ENCODE measurements around the gene DMD. TPM values are rescaled to one million over a fixed set of nuclear protein-coding genes. Genes with fewer than 3 reads are reported as not detected.

The DMD gene
- polyA plus RNA-seq, 2 of the 4 experiments (the other 2 are of a cell fraction) = 0.03 TPM; not detected in 1

DNA sequence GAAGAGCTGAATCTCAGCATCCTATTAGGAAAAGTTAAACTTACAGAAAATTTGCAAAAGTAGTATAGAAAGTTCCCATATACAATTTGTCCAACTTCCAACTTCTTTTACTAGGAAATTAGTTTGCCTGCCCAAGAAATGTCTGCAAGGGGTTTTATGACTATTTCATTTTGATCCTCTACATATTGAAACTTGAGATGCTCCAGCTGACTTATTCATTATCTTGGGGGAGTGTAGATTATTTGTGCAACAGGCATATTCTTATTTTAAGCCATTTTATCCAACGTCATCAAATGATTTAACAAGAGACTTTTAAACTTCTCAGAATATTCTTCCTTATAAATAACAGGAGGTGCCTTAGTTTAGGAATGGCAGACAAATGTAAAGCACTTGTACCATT lies 1822.4 kb downstream of the DMD start (continued):
- TF ChIP-seq POLR2A (IDR thresholded peaks at IDR 0.05; ENCODE audit: low read length) (no peak), CHD4 (IDR thresholded peaks at IDR 0.05; ENCODE audit: borderline replicate concordance) (no peak), CEBPB (IDR thresholded peaks at IDR 0.05) (no peak), ZC3H11A (IDR thresholded peaks at IDR 0.05) (no peak), BHLHE40 (IDR thresholded peaks at IDR 0.05; ENCODE audit: low read depth, low read length) (no peak)
- TF ChIP-seq, protein P1, sequence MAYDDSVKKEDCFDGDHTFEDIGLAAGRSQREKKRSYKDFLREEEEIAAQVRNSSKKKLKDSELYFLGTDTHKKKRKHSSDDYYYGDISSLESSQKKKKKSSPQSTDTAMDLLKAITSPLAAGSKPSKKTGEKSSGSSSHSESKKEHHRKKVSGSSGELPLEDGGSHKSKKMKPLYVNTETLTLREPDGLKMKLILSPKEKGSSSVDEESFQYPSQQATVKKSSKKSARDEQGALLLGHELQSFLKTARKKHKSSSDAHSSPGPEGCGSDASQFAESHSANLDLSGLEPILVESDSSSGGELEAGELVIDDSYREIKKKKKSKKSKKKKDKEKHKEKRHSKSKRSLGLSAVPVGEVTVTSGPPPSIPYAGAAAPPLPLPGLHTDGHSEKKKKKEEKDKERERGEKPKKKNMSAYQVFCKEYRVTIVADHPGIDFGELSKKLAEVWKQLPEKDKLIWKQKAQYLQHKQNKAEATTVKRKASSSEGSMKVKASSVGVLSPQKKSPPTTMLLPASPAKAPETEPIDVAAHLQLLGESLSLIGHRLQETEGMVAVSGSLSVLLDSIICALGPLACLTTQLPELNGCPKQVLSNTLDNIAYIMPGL (CRISPR knock-in tag; IDR thresholded peaks at IDR 0.05; ENCODE audit: borderline replicate concordance) = no peak

DNA sequence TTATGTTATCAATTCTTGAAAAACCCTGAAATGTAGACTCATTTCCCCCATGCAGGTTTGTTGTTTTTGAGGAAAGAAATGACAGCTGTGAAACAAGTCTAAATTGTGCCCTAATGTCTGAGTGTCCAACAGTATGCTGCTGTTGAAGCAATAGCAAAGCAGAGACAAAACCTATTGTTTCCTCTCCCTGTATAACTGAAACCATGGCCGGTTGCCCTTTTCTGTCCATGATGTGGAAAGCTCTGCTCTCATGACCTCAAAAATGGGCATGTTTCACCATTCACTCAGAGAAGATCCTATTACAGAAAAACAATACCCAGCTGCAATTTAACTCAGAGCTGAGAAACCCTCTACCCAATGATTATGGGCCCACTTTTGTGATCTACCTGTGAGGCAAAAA lies 1826.9 kb downstream of the DMD start:
- 0% methylated on average over 1 of the region's 1 CpG for WGBS (ENCODE audit: missing lambda C conversion rate)
- no peak for ATAC-seq
- POLR2A ChIA-PET = no interaction called here
- Histone ChIP-seq H3K9me3 (no peaks in the 10 kb centered on the region), H3K4me3 (no peak overlapping the region), H3K4me1 (no peaks in the 10 kb centered on the region), H3K27ac (no peak overlapping the region), H3K4me2 (no peak overlapping the region)
- DNase-seq (ENCODE audit: low read depth in 1 of 2, low spot score in 1 of 2) = no peak
- TF ChIP-seq JUNB (IDR thresholded peaks at IDR 0.05) (no peak), RFX5 (IDR thresholded peaks at IDR 0.05) (no peak), SREBF2 (IDR thresholded peaks at IDR 0.05) (no peak), TFCP2L1 (CRISPR knock-in tag; IDR thresholded peaks at IDR 0.05) (no peak), POLR2A (IDR thresholded peaks at IDR 0.05; ENCODE audit: low read length) (no peak), HEYL (CRISPR knock-in tag; IDR thresholded peaks at IDR 0.05) (no peak), GATA3 (IDR thresholded peaks at IDR 0.05; ENCODE audit: borderline replicate concordance) (no peak), SMC3 (IDR thresholded peaks at IDR 0.05) (no peak), ESRRA (IDR thresholded peaks at IDR 0.05; ENCODE audit: borderline replicate concordance, low read length) (no peak), MAFK (IDR thresholded peaks at IDR 0.05; ENCODE audit: partially characterized antibody) (no peak)
- TF ChIP-seq, protein P2, sequence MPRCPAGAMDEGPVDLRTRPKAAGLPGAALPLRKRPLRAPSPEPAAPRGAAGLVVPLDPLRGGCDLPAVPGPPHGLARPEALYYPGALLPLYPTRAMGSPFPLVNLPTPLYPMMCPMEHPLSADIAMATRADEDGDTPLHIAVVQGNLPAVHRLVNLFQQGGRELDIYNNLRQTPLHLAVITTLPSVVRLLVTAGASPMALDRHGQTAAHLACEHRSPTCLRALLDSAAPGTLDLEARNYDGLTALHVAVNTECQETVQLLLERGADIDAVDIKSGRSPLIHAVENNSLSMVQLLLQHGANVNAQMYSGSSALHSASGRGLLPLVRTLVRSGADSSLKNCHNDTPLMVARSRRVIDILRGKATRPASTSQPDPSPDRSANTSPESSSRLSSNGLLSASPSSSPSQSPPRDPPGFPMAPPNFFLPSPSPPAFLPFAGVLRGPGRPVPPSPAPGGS (IDR thresholded peaks at IDR 0.05) = no peak
- no peak for FAIRE-seq
- CTCF ChIA-PET = interaction anchor here (1.1 kb wide), 1 partner anchor 12 kb away, joined by 3 read pairs; no protein-coding TSS in a partner anchor

DNA sequence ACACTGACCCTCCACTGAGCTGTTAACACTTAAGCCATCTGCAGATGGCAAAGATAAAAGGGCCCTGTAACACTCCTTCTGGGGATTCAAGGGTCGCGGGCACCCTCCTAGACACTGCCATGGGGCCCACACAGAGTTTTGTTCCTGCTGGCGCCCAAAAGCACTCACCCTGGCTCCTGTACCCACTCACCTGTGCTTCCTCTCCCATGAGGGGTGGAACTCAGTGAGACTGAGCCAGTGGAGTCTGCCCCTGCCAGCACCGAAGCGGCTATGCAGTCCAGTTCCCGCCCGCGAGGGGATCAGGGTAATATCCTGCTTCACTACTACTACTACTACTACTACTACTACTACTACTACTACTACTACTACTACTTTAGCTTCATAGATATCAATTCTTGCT lies 1827.4 kb downstream of the DMD start:
- no peaks in the 10 kb centered on the region for H3K9me3 ChIP-seq
- WGBS (ENCODE audit: missing lambda C conversion rate) = 52% methylated on average over 8 of the region's 8 CpGs
- POLR2A ChIA-PET = no interaction called here
- no peak overlapping the region for H3K27ac ChIP-seq
- ATAC-seq (no peak), FAIRE-seq (no peak), DNase-seq (ENCODE audit: low read depth in 1 of 2, low spot score in 1 of 2) (no peak)
- TF ChIP-seq GATA3 (IDR thresholded peaks at IDR 0.05; ENCODE audit: borderline replicate concordance) (no peak), ESRRA (IDR thresholded peaks at IDR 0.05; ENCODE audit: borderline replicate concordance, low read length) (no peak), ZFP36 (IDR thresholded peaks at IDR 0.05; ENCODE audit: borderline replicate concordance, partially characterized antibody) (no peak), TP53 (CRISPR knock-in tag; IDR thresholded peaks at IDR 0.05) (no peak), KDM1A (IDR thresholded peaks at IDR 0.05; ENCODE audit: low read depth) (no peak), ZC3H11A (IDR thresholded peaks at IDR 0.05) (no peak), MAZ (IDR thresholded peaks at IDR 0.05; ENCODE audit: borderline replicate concordance, low read depth, low read length) (no peak), CEBPB (IDR thresholded peaks at IDR 0.05) (no peak), FOSB (CRISPR knock-in tag; IDR thresholded peaks at IDR 0.05) (no peak), RAD21 (conservative IDR thresholded peaks at IDR 0.05 in 1 of 2, IDR thresholded peaks at IDR 0.05 in 1 of 2) (no peak), FOXS1 (CRISPR knock-in tag; IDR thresholded peaks at IDR 0.05) (no peak), MYC (IDR thresholded peaks at IDR 0.05; ENCODE audit: borderline replicate concordance, low read length) (no peak), CHD2 (IDR thresholded peaks at IDR 0.05; ENCODE audit: low read length, partially characterized antibody) (no peak), ZSCAN20 (CRISPR knock-in tag; IDR thresholded peaks at IDR 0.05) (no peak), CHD4 (IDR thresholded peaks at IDR 0.05; ENCODE audit: borderline replicate concordance) (no peak), CBX2 (IDR thresholded peaks at IDR 0.05; ENCODE audit: borderline replicate concordance, low read depth) (no peak)
- TF ChIP-seq, protein P2 (IDR thresholded peaks at IDR 0.05) = no peak
- TF ChIP-seq, protein P3, sequence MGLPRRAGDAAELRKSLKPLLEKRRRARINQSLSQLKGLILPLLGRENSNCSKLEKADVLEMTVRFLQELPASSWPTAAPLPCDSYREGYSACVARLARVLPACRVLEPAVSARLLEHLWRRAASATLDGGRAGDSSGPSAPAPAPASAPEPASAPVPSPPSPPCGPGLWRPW (IDR thresholded peaks at IDR 0.05) = no peak
- TF ChIP-seq, protein P4, sequence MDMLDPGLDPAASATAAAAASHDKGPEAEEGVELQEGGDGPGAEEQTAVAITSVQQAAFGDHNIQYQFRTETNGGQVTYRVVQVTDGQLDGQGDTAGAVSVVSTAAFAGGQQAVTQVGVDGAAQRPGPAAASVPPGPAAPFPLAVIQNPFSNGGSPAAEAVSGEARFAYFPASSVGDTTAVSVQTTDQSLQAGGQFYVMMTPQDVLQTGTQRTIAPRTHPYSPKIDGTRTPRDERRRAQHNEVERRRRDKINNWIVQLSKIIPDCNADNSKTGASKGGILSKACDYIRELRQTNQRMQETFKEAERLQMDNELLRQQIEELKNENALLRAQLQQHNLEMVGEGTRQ (IDR thresholded peaks at IDR 0.05) = no peak
- TF ChIP-seq, protein P5, sequence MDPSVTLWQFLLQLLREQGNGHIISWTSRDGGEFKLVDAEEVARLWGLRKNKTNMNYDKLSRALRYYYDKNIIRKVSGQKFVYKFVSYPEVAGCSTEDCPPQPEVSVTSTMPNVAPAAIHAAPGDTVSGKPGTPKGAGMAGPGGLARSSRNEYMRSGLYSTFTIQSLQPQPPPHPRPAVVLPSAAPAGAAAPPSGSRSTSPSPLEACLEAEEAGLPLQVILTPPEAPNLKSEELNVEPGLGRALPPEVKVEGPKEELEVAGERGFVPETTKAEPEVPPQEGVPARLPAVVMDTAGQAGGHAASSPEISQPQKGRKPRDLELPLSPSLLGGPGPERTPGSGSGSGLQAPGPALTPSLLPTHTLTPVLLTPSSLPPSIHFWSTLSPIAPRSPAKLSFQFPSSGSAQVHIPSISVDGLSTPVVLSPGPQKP (IDR thresholded peaks at IDR 0.05; ENCODE audit: low read depth, low read length) = no peak
- no peaks in the 10 kb centered on the region for H3K4me1 ChIP-seq
- H3K4me2 ChIP-seq = no peak overlapping the region
- CTCF ChIA-PET = interaction anchor here (1.1 kb wide), 1 partner anchor 13 kb away, joined by 3 read pairs; no protein-coding TSS in a partner anchor
- no peak overlapping the region for H3K4me3 ChIP-seq

Measured in A549 (cell line).